ENCODE measurements around the gene CDH13.

Gene CDH13

DNA sequence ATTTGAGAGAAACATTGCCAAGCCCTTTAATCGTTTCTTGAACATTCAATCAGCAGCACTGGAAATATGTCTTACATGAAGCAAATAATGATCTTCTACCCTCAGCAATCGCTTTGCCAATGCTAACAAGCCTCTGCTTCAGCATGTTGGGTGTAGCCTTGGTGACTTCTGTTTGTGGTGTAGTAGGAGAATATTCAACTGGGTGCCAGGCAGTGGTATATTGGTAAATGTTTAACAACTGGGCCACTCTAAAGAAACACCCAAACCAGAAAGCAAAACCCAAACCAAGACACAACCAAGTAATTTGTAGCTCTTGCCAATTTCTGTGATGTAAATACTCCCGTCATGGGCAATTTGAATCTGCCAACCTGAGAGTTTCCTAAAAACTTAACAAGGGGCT is 9.7 kb downstream of the CDH13 start:
- Histone ChIP-seq H3K9ac (ENCODE audit: low read length) (no peak overlapping the region), H2AFZ (ENCODE audit: low read length) (no peak overlapping the region), H3K4me2 (ENCODE audit: low read depth, low read length) (no peak overlapping the region), H3K9me2 (replicated peaks; ENCODE audit: insufficient read depth, low read length) (no peaks in the 10 kb centered on the region), H4K20me1 (ENCODE audit: insufficient read depth, low read length) (no peaks in the 10 kb centered on the region), H3K79me2 (ENCODE audit: low read length) (no peaks in the 10 kb centered on the region), H3K4me1 (ENCODE audit: low read length) (no peaks in the 10 kb centered on the region), H3K36me3 (replicated peaks; ENCODE audit: insufficient read depth, low read length) (no peaks in the 10 kb centered on the region), H3K27ac (ENCODE audit: low read length) (no peak overlapping the region), H3F3A (ENCODE audit: insufficient read depth, low read length) (no peaks in the 10 kb centered on the region), H3K9me3 (replicated peaks; ENCODE audit: insufficient read depth, low read length) (no peaks in the 10 kb centered on the region), H3K4me3 (ENCODE audit: low read length) (no peak overlapping the region), H3K27me3 (replicated peaks; ENCODE audit: insufficient read depth, low read length) (no peaks in the 10 kb centered on the region)
- no peak for DNase-seq
- TF ChIP-seq EZH2phosphoT487 (IDR thresholded peaks at IDR 0.05; ENCODE audit: low read length): no peak
- TF ChIP-seq CTCF (IDR thresholded peaks at IDR 0.05; ENCODE audit: low read length): no peak
- no peak for TF ChIP-seq EZH2 (optimal IDR thresholded peaks at IDR 0.05; ENCODE audit: low read depth, low read length)

- no peaks in the 10 kb centered on the region for H4K20me1 ChIP-seq (ENCODE audit: insufficient read depth, low read length)
- H3K27ac ChIP-seq (ENCODE audit: low read length): no peak overlapping the region
- DNase-seq: no peak
- no peaks in the 10 kb centered on the region for H3K9me3 ChIP-seq (replicated peaks; ENCODE audit: insufficient read depth, low read length)
- no peaks in the 10 kb centered on the region for H3K4me1 ChIP-seq (ENCODE audit: low read length)
- TF ChIP-seq EZH2 (optimal IDR thresholded peaks at IDR 0.05; ENCODE audit: low read depth, low read length): no peak
- no peak for TF ChIP-seq EZH2phosphoT487 (IDR thresholded peaks at IDR 0.05; ENCODE audit: low read length)
- TF ChIP-seq CTCF (IDR thresholded peaks at IDR 0.05; ENCODE audit: low read length): no peak
- no peak overlapping the region for H3K4me2 ChIP-seq (ENCODE audit: low read depth, low read length)
- no peaks in the 10 kb centered on the region for H3K79me2 ChIP-seq (ENCODE audit: low read length)
- H3K36me3 ChIP-seq (replicated peaks; ENCODE audit: insufficient read depth, low read length): no peaks in the 10 kb centered on the region
- no peaks in the 10 kb centered on the region for H3K27me3 ChIP-seq (replicated peaks; ENCODE audit: insufficient read depth, low read length)
- H3F3A ChIP-seq (ENCODE audit: insufficient read depth, low read length): no peaks in the 10 kb centered on the region
- H3K4me3 ChIP-seq (ENCODE audit: low read length): no peak overlapping the region
- no peak overlapping the region for H3K9ac ChIP-seq (ENCODE audit: low read length)
- no peaks in the 10 kb centered on the region for H3K9me2 ChIP-seq (replicated peaks; ENCODE audit: insufficient read depth, low read length)
- H2AFZ ChIP-seq (ENCODE audit: low read length): no peak overlapping the region
Measured at GRCh38 chr16:82636958-82637357, 10.2 kb downstream of the CDH13 start.

DNA sequence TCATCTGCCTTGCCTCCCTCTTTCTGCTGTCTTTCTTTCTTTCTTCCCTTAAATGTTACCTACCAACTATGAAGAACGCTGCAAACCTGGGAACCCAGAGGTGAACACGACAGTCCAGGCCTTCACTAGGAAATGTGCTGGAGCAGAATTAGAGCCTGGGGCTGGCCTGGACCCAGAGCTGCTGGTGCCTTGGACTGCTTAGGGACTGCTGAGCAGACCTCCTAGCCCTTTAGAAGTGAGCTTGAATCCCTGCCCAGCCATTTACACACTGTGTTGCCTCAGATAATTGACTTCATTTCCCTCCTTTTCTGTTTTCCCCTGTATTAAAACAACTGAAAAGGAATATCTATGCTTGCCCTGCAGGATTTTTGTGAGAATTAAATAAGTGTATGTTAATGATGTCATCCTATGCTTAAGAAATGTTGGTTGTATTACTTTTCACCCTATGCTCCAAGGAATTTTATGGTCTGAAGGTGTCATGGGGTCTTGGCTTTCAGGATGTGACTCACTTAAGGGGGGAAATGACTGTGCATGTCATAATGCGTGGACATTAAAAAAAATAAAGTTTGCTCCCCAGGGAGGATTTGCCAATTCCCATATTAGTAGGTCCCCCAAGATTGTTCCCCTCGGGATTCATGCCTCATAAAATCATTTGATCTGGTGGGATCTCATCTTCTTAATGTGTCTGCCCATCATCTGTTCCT is 11.5 kb downstream of the CDH13 start:
- Histone ChIP-seq H3K9ac (ENCODE audit: low read length) (no peak overlapping the region), H3K27me3 (replicated peaks; ENCODE audit: insufficient read depth, low read length) (no peaks in the 10 kb centered on the region), H3K9me2 (replicated peaks; ENCODE audit: insufficient read depth, low read length) (no peaks in the 10 kb centered on the region), H3K79me2 (ENCODE audit: low read length) (no peaks in the 10 kb centered on the region), H3K4me2 (ENCODE audit: low read depth, low read length) (no peak overlapping the region), H3K36me3 (replicated peaks; ENCODE audit: insufficient read depth, low read length) (no peaks in the 10 kb centered on the region), H3K27ac (ENCODE audit: low read length) (no peak overlapping the region), H4K20me1 (ENCODE audit: insufficient read depth, low read length) (no peaks in the 10 kb centered on the region), H3F3A (ENCODE audit: insufficient read depth, low read length) (no peaks in the 10 kb centered on the region), H3K9me3 (replicated peaks; ENCODE audit: insufficient read depth, low read length) (no peaks in the 10 kb centered on the region), H3K4me3 (ENCODE audit: low read length) (no peak overlapping the region), H2AFZ (ENCODE audit: low read length) (no peak overlapping the region), H3K4me1 (ENCODE audit: low read length) (0 out of 2 replicates have a peak, but pooled peaks cover 4% of the 10 kb centered on the region)
- TF ChIP-seq EZH2phosphoT487 (IDR thresholded peaks at IDR 0.05; ENCODE audit: low read length) (no peak), EZH2 (optimal IDR thresholded peaks at IDR 0.05; ENCODE audit: low read depth, low read length) (no peak), CTCF (IDR thresholded peaks at IDR 0.05; ENCODE audit: low read length) (no peak)
- no peak for DNase-seq
